ENCODE data around the gene LARGE2. TPM values are rescaled to one million over a fixed set of nuclear protein-coding genes. Genes with fewer than 3 reads are reported as not detected.

The LARGE2 gene
- total and polyA plus RNA-seq, 2 of the 13 experiments (the other 11 are each of a cell fraction or from before 2014, with no cell fraction given): 8.5 to 21.6 TPM

DNA sequence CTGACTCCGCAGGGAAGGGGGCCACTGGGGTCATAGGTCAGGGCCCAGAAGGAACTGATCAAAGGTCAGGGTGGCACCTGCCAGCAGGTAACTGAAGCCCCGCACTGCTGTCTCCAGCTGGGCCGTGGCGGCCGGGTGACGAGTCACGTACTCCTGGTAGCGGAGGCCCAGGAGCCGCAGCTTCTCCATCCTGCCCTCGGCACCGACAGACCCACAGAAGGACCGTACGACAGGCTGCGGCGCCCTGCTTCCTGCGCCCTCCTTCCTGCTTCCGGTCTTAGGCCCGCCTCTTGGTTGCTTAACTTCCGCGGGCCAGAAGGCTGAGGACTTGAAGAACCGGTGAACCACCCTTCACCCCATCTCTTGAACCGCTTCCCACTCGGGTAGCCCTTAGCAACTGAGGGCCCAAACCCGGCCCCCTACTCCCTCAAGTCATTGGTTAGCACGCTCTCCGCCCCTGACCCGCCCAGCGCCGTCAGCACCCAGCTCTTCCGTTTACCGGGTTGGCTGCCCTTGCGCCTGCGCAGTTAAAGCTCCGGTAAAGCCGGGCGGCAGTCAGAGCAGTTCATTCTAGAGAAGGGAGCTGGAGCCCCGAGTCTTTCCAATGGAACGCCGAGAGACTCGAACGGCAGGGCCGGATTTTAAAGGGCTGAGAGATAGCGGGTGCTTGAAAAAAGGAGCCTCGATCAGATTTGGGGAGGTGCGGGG is 4.7 kb upstream of the LARGE2 start, which contains the start of gene PEX16 (continued):
- TF ChIP-seq, protein P1, sequence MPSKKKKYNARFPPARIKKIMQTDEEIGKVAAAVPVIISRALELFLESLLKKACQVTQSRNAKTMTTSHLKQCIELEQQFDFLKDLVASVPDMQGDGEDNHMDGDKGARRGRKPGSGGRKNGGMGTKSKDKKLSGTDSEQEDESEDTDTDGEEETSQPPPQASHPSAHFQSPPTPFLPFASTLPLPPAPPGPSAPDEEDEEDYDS (CRISPR knock-in tag; IDR thresholded peaks at IDR 0.05): peak; percentile 39
- TF ChIP-seq SOX13 (IDR thresholded peaks at IDR 0.05): no peak
- TF ChIP-seq SOX13 (CRISPR knock-in tag; conservative IDR thresholded peaks at IDR 0.05 in 1 of 2, IDR thresholded peaks at IDR 0.05 in 1 of 2): no peak
- 0 out of 2 replicates have a peak, but pooled peaks have one; percentile 30 for TF ChIP-seq ZNF44 (CRISPR knock-in tag; IDR thresholded peaks at IDR 0.05)
- TF ChIP-seq CC2D1A (CRISPR knock-in tag; IDR thresholded peaks at IDR 0.05): peak; percentile 70; the same call in 1 of the 2 replicates
- TF ChIP-seq PCBP2 (optimal IDR thresholded peaks at IDR 0.05; ENCODE audit: low read depth, low read length, poor library complexity, severe bottlenecking): no peak
- TF ChIP-seq, protein P2, sequence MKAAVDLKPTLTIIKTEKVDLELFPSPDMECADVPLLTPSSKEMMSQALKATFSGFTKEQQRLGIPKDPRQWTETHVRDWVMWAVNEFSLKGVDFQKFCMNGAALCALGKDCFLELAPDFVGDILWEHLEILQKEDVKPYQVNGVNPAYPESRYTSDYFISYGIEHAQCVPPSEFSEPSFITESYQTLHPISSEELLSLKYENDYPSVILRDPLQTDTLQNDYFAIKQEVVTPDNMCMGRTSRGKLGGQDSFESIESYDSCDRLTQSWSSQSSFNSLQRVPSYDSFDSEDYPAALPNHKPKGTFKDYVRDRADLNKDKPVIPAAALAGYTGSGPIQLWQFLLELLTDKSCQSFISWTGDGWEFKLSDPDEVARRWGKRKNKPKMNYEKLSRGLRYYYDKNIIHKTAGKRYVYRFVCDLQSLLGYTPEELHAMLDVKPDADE (CRISPR knock-in tag; IDR thresholded peaks at IDR 0.05): no peak
- 0 out of 2 replicates have a peak, but pooled peaks have one; percentile 20 for TF ChIP-seq MYC (CRISPR knock-in tag; IDR thresholded peaks at IDR 0.05; ENCODE audit: borderline replicate concordance)
- TF ChIP-seq, protein P3, sequence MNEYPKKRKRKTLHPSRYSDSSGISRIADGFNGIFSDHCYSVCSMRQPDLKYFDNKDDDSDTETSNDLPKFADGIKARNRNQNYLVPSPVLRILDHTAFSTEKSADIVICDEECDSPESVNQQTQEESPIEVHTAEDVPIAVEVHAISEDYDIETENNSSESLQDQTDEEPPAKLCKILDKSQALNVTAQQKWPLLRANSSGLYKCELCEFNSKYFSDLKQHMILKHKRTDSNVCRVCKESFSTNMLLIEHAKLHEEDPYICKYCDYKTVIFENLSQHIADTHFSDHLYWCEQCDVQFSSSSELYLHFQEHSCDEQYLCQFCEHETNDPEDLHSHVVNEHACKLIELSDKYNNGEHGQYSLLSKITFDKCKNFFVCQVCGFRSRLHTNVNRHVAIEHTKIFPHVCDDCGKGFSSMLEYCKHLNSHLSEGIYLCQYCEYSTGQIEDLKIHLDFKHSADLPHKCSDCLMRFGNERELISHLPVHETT (CRISPR knock-in tag; conservative IDR thresholded peaks at IDR 0.05): peak; percentile 73; the same call in 1 of the 2 replicates
- peak; percentile 4; the same call in 1 of the 2 replicates for TF ChIP-seq ZMYM3 (CRISPR knock-in tag; IDR thresholded peaks at IDR 0.05)
- TF ChIP-seq ZFX (CRISPR knock-in tag; IDR thresholded peaks at IDR 0.05; ENCODE audit: low read depth): peak; percentile 69
- no peak for TF ChIP-seq SOX6 (IDR thresholded peaks at IDR 0.05)
- TF ChIP-seq SOX6 (CRISPR knock-in tag; IDR thresholded peaks at IDR 0.05): no peak; the same call in 1 of the 2 replicates
- no peak for TF ChIP-seq ZNF484 (CRISPR knock-in tag; IDR thresholded peaks at IDR 0.05; ENCODE audit: borderline replicate concordance, low read depth)
- peak; percentile 88 for TF ChIP-seq ZNF501 (CRISPR knock-in tag; IDR thresholded peaks at IDR 0.05)
- TF ChIP-seq ZKSCAN5 (CRISPR knock-in tag; IDR thresholded peaks at IDR 0.05): no peak
- no peak for TF ChIP-seq ZNF552 (CRISPR knock-in tag; IDR thresholded peaks at IDR 0.05; ENCODE audit: borderline replicate concordance)
- TF ChIP-seq RXRA (CRISPR knock-in tag; IDR thresholded peaks at IDR 0.05): peak; percentile 23; the same call in 1 of the 2 replicates
- TF ChIP-seq, protein P4, sequence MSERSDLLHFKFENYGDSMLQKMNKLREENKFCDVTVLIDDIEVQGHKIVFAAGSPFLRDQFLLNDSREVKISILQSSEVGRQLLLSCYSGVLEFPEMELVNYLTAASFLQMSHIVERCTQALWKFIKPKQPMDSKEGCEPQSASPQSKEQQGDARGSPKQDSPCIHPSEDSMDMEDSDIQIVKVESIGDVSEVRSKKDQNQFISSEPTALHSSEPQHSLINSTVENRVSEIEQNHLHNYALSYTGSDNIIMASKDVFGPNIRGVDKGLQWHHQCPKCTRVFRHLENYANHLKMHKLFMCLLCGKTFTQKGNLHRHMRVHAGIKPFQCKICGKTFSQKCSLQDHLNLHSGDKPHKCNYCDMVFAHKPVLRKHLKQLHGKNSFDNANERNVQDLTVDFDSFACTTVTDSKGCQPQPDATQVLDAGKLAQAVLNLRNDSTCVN (CRISPR knock-in tag; IDR thresholded peaks at IDR 0.05; ENCODE audit: borderline replicate concordance): peak; percentile 43; the same call in 1 of the 2 replicates
- TF ChIP-seq SP4 (CRISPR knock-in tag; IDR thresholded peaks at IDR 0.05): peak; percentile 63; the same call in 1 of the 2 replicates
- TF ChIP-seq KMT2A (CRISPR knock-in tag; IDR thresholded peaks at IDR 0.05): peak; percentile 25; the same call in 1 of the 2 replicates
- TF ChIP-seq, protein P5, sequence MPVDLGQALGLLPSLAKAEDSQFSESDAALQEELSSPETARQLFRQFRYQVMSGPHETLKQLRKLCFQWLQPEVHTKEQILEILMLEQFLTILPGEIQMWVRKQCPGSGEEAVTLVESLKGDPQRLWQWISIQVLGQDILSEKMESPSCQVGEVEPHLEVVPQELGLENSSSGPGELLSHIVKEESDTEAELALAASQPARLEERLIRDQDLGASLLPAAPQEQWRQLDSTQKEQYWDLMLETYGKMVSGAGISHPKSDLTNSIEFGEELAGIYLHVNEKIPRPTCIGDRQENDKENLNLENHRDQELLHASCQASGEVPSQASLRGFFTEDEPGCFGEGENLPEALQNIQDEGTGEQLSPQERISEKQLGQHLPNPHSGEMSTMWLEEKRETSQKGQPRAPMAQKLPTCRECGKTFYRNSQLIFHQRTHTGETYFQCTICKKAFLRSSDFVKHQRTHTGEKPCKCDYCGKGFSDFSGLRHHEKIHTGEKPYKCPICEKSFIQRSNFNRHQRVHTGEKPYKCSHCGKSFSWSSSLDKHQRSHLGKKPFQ (CRISPR knock-in tag; IDR thresholded peaks at IDR 0.05; ENCODE audit: insufficient replicate concordance): peak; percentile 17
- 0 out of 2 replicates have a peak, but pooled peaks have one; percentile 55 for TF ChIP-seq ZNF674 (CRISPR knock-in tag; IDR thresholded peaks at IDR 0.05; ENCODE audit: low read depth)
- TF ChIP-seq TP53 (CRISPR knock-in tag; conservative IDR thresholded peaks at IDR 0.05): peak; percentile 40; the same call in 1 of the 2 replicates
- TF ChIP-seq ZFP36L1 (CRISPR knock-in tag; IDR thresholded peaks at IDR 0.05): no peak

All from HepG2 (cell line).